GM23338 (cell line): ENCODE data around the gene SAMD4A. TPM values are rescaled to one million over a fixed set of nuclear protein-coding genes. Genes with fewer than 3 reads are reported as not detected.

Experiments
- ATAC-seq: fragments of 200-7000 bp; cut with Tn5 transposase; 3 replicates; pipeline ENCODE4 v1.9.1; 2020
- DNase-seq: peaks from one replicate; pipeline ENCODE4 v3.0.0-alpha.2; 2015; ENCODE audit warnings: low spot score
- H2AFZ ChIP-seq: fragments of 200-600 bp; sonication (generic); 2 replicates; pipeline ENCODE4 v1.8.0; 2016; ENCODE audit warnings: antibody characterized with exemption, mild to moderate bottlenecking, moderate library complexity
- H3F3A ChIP-seq: fragments of 200-600 bp; sonication (generic); replicated peaks from 2 replicates; pipeline ENCODE4 v1.8.0; 2017; ENCODE audit warnings: antibody characterized with exemption, mixed run types, low read depth
- H3K27ac ChIP-seq: fragments of 200-600 bp; sonication (generic); 2 replicates; pipeline ENCODE4 v1.6.1; 2016; ENCODE audit warnings: low read depth
- H3K27me3 ChIP-seq: fragments of 200-600 bp; sonication (generic); 2 replicates; pipeline ENCODE4 v1.8.0; 2016; ENCODE audit warnings: mild to moderate bottlenecking, mixed run types, moderate library complexity; ENCODE audit not compliant: insufficient read depth
- H3K36me3 ChIP-seq: fragments of 200-600 bp; sonication (generic); 2 replicates; pipeline ENCODE4 v1.8.0; 2016; ENCODE audit warnings: mild to moderate bottlenecking; ENCODE audit not compliant: insufficient read depth
- H3K4me1 ChIP-seq: fragments of 200-600 bp; sonication (generic); 2 replicates; pipeline ENCODE4 v1.8.0; 2016; ENCODE audit warnings: mild to moderate bottlenecking, moderate library complexity; ENCODE audit not compliant: insufficient read depth
- H3K4me2 ChIP-seq: fragments of 200-600 bp; sonication (generic); 2 replicates; pipeline ENCODE4 v1.7.1; 2017; ENCODE audit warnings: mixed run types
- H3K4me3 ChIP-seq: fragments of 200-600 bp; sonication (generic); 2 replicates; pipeline ENCODE4 v1.6.1; 2016; ENCODE audit warnings: mixed run types
- H3K79me2 ChIP-seq: fragments of 200-600 bp; sonication (generic); replicated peaks from 2 replicates; pipeline ENCODE4 v1.8.0; 2017; ENCODE audit warnings: mild to moderate bottlenecking; ENCODE audit not compliant: insufficient read depth
- H3K9me2 ChIP-seq: fragments of 200-600 bp; sonication (generic); 2 replicates; pipeline ENCODE4 v1.8.0; 2017; ENCODE audit not compliant: insufficient read depth
- H4K20me1 ChIP-seq: fragments of 200-600 bp; sonication (generic); replicated peaks from 2 replicates; pipeline ENCODE4 v1.8.0; 2017; ENCODE audit warnings: mild to moderate bottlenecking; ENCODE audit not compliant: insufficient read depth
- H3K27ac Mint-ChIP-seq: 2 replicates; pipeline ENCODE4 v1.8.0; 2020; ENCODE audit warnings: inconsistent platforms, mild to moderate bottlenecking, moderate library complexity, mixed read lengths
- H3K27me3 Mint-ChIP-seq: 3 replicates; pipeline ENCODE4 v1.8.0; 2022; ENCODE audit warnings: low read depth, mild to moderate bottlenecking, moderate library complexity, mixed read lengths, inconsistent platforms; ENCODE audit not compliant: insufficient read depth, poor library complexity
- H3K36me3 Mint-ChIP-seq: 3 replicates; pipeline ENCODE4 v1.8.0; 2021; ENCODE audit warnings: low read depth, mild to moderate bottlenecking, inconsistent platforms, moderate library complexity, mixed read lengths
- H3K4me1 Mint-ChIP-seq: 3 replicates; pipeline ENCODE4 v1.8.0; 2020; ENCODE audit warnings: mild to moderate bottlenecking, inconsistent platforms, mixed read lengths
- H3K4me3 Mint-ChIP-seq: 3 replicates; pipeline ENCODE4 v1.8.0; 2021; ENCODE audit warnings: moderate library complexity, mild to moderate bottlenecking, inconsistent platforms, mixed read lengths
- H3K9me3 Mint-ChIP-seq: 3 replicates; pipeline ENCODE4 v1.8.0; 2020; ENCODE audit warnings: moderate library complexity, mild to moderate bottlenecking, inconsistent platforms, mixed read lengths
- CREB1 ChIP-seq: fragments of 250-450 bp; sonication (Bioruptor Pico); IDR thresholded peaks from 2 replicates; pipeline ENCODE4 v1.5.0; 2020; ENCODE audit warnings: low read depth, mild to moderate bottlenecking, moderate library complexity
- CTCF ChIP-seq, 2 experiments: fragments of 200-600 bp in 1 of 2; sonication (generic) in 1 of 2; conservative IDR thresholded peaks; 2 replicates each; pipeline versions ENCODE4 v1.5.1 to v1.6.1; 2016 to 2017; ENCODE audit warnings: antibody characterized with exemption in 2 of 2, low read depth in 2 of 2, mild to moderate bottlenecking in 2 of 2, moderate library complexity in 1 of 2
- EZH2phosphoT487 ChIP-seq: fragments of 200-600 bp; sonication (generic); IDR thresholded peaks from one replicate; pipeline ENCODE4 v1.8.1; 2018; ENCODE audit warnings: antibody characterized with exemption; ENCODE audit not compliant: unreplicated experiment
- JUNB ChIP-seq: IDR thresholded peaks from one replicate; pipeline ENCODE4 v1.6.1; 2016; ENCODE audit warnings: antibody characterized with exemption; ENCODE audit not compliant: unreplicated experiment
- NANOG ChIP-seq: IDR thresholded peaks from 2 replicates; pipeline ENCODE4 v1.6.1; 2016; ENCODE audit warnings: antibody characterized with exemption, borderline replicate concordance
- REST ChIP-seq: IDR thresholded peaks from one replicate; pipeline ENCODE4 v1.6.1; 2018; ENCODE audit warnings: antibody characterized with exemption; ENCODE audit not compliant: unreplicated experiment
- STAT1 ChIP-seq: IDR thresholded peaks from one replicate; pipeline ENCODE4 v1.6.1; 2016; ENCODE audit warnings: antibody characterized with exemption; ENCODE audit not compliant: unreplicated experiment
- ZNF331 ChIP-seq: fragments of 250-450 bp; sonication (Bioruptor Pico); IDR thresholded peaks from 2 replicates; pipeline ENCODE4 v1.5.0; 2020; ENCODE audit warnings: low read depth, mild to moderate bottlenecking, moderate library complexity
- polyA plus RNA-seq: library from polyadenylated mRNA; unstranded; fragments of >200 nt; fragmentation: Nextera tagmentation; extraction: Ambion mirVana; gene quantifications from 2 replicates; pipeline ENCODE4 v1.2.1, GENCODE V29; 2016
- total RNA-seq: library from RNA; depleted of rRNA; stranded (reverse); fragments of >200 nt; shearing (Covaris generic); gene quantifications from 2 replicates; pipeline ENCODE4 v1.2.3, GENCODE V29; 2014
- TF ChIP-seq, protein P1 (sequence below): IDR thresholded peaks from 2 replicates; pipeline ENCODE4 v1.6.1; 2016; ENCODE audit warnings: antibody characterized with exemption

SAMD4A gene
- total and polyA plus RNA-seq, 2 experiments from 2014 or later = 1.6 to 6.9 TPM

GRCh38 chr14:54722791-54723432, 156.0 kb downstream of the SAMD4A start:
- no peaks in the 10 kb centered on the region for H3K36me3 Mint-ChIP-seq
- Histone ChIP-seq H3F3A (no peaks in the 10 kb centered on the region), H3K4me2 (no peak overlapping the region), H3K79me2 (no peaks in the 10 kb centered on the region), H3K4me3 (no peak overlapping the region), H3K36me3 (no peaks in the 10 kb centered on the region), H3K27ac (no peak overlapping the region), H3K4me1 (peaks cover 6% of the 10 kb centered on the region; the same call in 1 of the 2 replicates), H4K20me1 (no peaks in the 10 kb centered on the region), H3K27me3 (no peaks in the 10 kb centered on the region), H2AFZ (no peak overlapping the region), H3K9me2 (no peaks in the 10 kb centered on the region)
- peak; percentile 62 for DNase-seq
- no peak overlapping the region for H3K4me3 Mint-ChIP-seq
- no peak for TF ChIP-seq ZNF331 (CRISPR knock-in tag)
- TF ChIP-seq EZH2phosphoT487 = no peak
- TF ChIP-seq, protein P1, sequence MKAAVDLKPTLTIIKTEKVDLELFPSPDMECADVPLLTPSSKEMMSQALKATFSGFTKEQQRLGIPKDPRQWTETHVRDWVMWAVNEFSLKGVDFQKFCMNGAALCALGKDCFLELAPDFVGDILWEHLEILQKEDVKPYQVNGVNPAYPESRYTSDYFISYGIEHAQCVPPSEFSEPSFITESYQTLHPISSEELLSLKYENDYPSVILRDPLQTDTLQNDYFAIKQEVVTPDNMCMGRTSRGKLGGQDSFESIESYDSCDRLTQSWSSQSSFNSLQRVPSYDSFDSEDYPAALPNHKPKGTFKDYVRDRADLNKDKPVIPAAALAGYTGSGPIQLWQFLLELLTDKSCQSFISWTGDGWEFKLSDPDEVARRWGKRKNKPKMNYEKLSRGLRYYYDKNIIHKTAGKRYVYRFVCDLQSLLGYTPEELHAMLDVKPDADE = no peak
- TF ChIP-seq JUNB = no peak
- TF ChIP-seq STAT1 = no peak
- TF ChIP-seq CTCF (conservative IDR thresholded peaks at IDR 0.05; ENCODE audit: low read depth in 2 of 2) = peak; percentile 56 to 73
- no peak for TF ChIP-seq REST
- peaks cover 2% of the 10 kb centered on the region for H3K27me3 Mint-ChIP-seq
- peak; percentile 69 for ATAC-seq
- H3K9me3 Mint-ChIP-seq = no peaks in the 10 kb centered on the region
- no peak overlapping the region for H3K27ac Mint-ChIP-seq
- H3K4me1 Mint-ChIP-seq = peaks cover 11% of the 10 kb centered on the region; the same call in 2 of the 3 replicates

DNA sequence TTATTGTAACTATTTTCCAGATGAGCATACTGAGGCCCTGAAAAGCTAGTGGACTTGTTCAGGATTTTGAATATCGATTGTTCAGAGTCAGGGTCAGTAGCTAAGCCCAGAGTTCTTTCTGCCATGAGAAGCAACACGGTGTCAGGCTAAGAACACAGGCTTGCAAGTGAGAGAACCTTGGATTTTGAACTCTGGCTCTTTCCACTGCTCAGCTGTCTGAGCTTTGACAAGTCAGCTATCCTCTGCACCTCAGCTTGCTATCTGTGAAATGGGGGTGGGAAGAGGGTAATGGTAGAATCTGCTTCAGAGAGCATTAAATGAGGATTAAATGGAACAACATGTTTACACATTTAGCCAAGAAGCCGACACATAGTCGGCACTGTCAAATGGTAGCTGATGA, 157.2 kb downstream of the SAMD4A start:
- no peaks in the 10 kb centered on the region for H4K20me1 ChIP-seq
- H3K4me1 Mint-ChIP-seq = peaks cover 18% of the 10 kb centered on the region
- no peak overlapping the region for H3K27ac ChIP-seq
- no peak overlapping the region for H3K4me3 Mint-ChIP-seq
- H3K9me2 ChIP-seq = no peaks in the 10 kb centered on the region
- no peaks in the 10 kb centered on the region for H3K79me2 ChIP-seq
- peaks cover 3% of the 10 kb centered on the region for H3K27me3 Mint-ChIP-seq
- H3K4me2 ChIP-seq = no peak overlapping the region
- no peak overlapping the region for H2AFZ ChIP-seq
- TF ChIP-seq CREB1 (CRISPR knock-in tag) = no peak
- TF ChIP-seq, protein P1 = no peak
- TF ChIP-seq EZH2phosphoT487 = no peak
- TF ChIP-seq NANOG = no peak
- H3K27ac Mint-ChIP-seq = no peak overlapping the region
- no peaks in the 10 kb centered on the region for H3K27me3 ChIP-seq
- H3K36me3 ChIP-seq = no peaks in the 10 kb centered on the region
- ATAC-seq = no peak
- no peaks in the 10 kb centered on the region for H3K36me3 Mint-ChIP-seq
- DNase-seq = no peak
- H3K9me3 Mint-ChIP-seq = no peaks in the 10 kb centered on the region
- H3K4me1 ChIP-seq = peaks cover 6% of the 10 kb centered on the region; the same call in 1 of the 2 replicates
- H3K4me3 ChIP-seq = no peak overlapping the region
- H3F3A ChIP-seq = no peaks in the 10 kb centered on the region
